ENCODE results near the gene VILL.

Gene VILL

DNA sequence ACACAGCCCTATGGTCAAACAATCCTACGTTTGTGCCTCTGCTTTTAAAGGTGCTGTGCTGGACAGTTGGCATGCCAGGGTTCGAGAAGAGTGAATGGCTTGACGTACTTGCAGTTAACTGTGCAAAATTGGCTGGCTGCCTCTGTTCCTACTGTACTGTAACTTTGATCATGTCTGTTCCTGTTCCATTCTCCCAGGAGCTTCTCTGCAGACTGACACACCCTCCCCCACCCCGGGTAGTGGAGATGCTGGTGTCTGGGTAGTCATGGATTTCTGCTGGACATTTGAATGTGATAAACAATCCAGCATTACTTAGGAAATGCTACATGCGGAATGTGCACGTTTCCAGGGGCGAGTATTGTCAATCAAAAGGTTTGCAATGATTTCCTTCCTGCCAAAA lies 6.5 kb upstream of the VILL start:
- Histone ChIP-seq H2BK120ac (ENCODE audit: low read depth, low read length) (no peak overlapping the region), H2BK15ac (ENCODE audit: low read depth, poor library complexity, severe bottlenecking) (no peak overlapping the region), H3K79me1 (replicated peaks; ENCODE audit: low read length, poor library complexity, severe bottlenecking) (no peaks in the 10 kb centered on the region), H3K9ac (ENCODE audit: low read length) (no peak overlapping the region), H4K8ac (ENCODE audit: low read length) (no peak overlapping the region), H2BK5ac (ENCODE audit: low read depth, low read length, poor library complexity, severe bottlenecking) (no peak overlapping the region), H3K4ac (ENCODE audit: low read depth in 1 of 2, low read length in 2 of 2) (no peak overlapping the region), H3K4me3 (ENCODE audit: insufficient read depth in 1 of 2, low read depth in 1 of 2, low read length in 2 of 2) (no peak overlapping the region), H4K91ac (ENCODE audit: low read length) (no peak overlapping the region), H3K4me1 (ENCODE audit: control insufficient read depth, insufficient read depth, low read depth, low read length) (peaks cover 2% of the 10 kb centered on the region), H3K14ac (ENCODE audit: low read length in 2 of 2) (no peak overlapping the region), H3K9me3 (ENCODE audit: control insufficient read depth, low read length) (no peaks in the 10 kb centered on the region), H2AFZ (ENCODE audit: low read depth, low read length) (no peak overlapping the region), H3K27me3 (ENCODE audit: control insufficient read depth in 1 of 2, insufficient read depth in 1 of 2, low read length in 2 of 2) (no peaks in the 10 kb centered on the region), H2AK5ac (ENCODE audit: low read length, severe bottlenecking) (no peak overlapping the region), H3K4me2 (ENCODE audit: low read length, poor library complexity, severe bottlenecking) (no peak overlapping the region), H3K18ac (ENCODE audit: low read depth in 1 of 2, low read length in 2 of 2) (no peak overlapping the region), H3K36me3 (ENCODE audit: control insufficient read depth in 1 of 2, insufficient read depth in 2 of 2, low read depth in 1 of 2, low read length in 2 of 2) (peaks cover 37 to 41% of the 10 kb centered on the region in 2 experiments), H2BK12ac (ENCODE audit: low read length in 2 of 2) (no peak overlapping the region), H3K27ac (ENCODE audit: low read length, poor library complexity, severe bottlenecking) (no peak overlapping the region), H3K23ac (ENCODE audit: low read length in 2 of 2) (no peak overlapping the region)
- no peak for DNase-seq
- 94% methylated on average over 6 of the region's 7 CpGs for WGBS

GRCh38 chr3:37984596-37984995 lies 6.0 kb upstream of the VILL start:
- no peak overlapping the region for H3K9ac ChIP-seq (ENCODE audit: low read length)
- no peak overlapping the region for H4K91ac ChIP-seq (ENCODE audit: low read length)
- H2BK5ac ChIP-seq (ENCODE audit: low read depth, low read length, poor library complexity, severe bottlenecking), result no peak overlapping the region
- H3K4ac ChIP-seq (ENCODE audit: low read depth in 1 of 2, low read length in 2 of 2), result no peak overlapping the region
- H3K79me1 ChIP-seq (replicated peaks; ENCODE audit: low read length, poor library complexity, severe bottlenecking), result no peaks in the 10 kb centered on the region
- no peak overlapping the region for H3K14ac ChIP-seq (ENCODE audit: low read length in 2 of 2)
- H2BK12ac ChIP-seq (ENCODE audit: low read length in 2 of 2), result no peak overlapping the region
- H3K4me1 ChIP-seq (ENCODE audit: control insufficient read depth, insufficient read depth, low read depth, low read length), result peaks cover 2% of the 10 kb centered on the region
- no peak overlapping the region for H3K4me2 ChIP-seq (ENCODE audit: low read length, poor library complexity, severe bottlenecking)
- no peak overlapping the region for H3K23ac ChIP-seq (ENCODE audit: low read length in 2 of 2)
- H2BK15ac ChIP-seq (ENCODE audit: low read depth, poor library complexity, severe bottlenecking), result no peak overlapping the region
- no peak overlapping the region for H2AK5ac ChIP-seq (ENCODE audit: low read length, severe bottlenecking)
- H3K4me3 ChIP-seq (ENCODE audit: insufficient read depth in 1 of 2, low read depth in 1 of 2, low read length in 2 of 2), result no peak overlapping the region
- H3K36me3 ChIP-seq (ENCODE audit: control insufficient read depth in 1 of 2, insufficient read depth in 2 of 2, low read depth in 1 of 2, low read length in 2 of 2), result peaks cover 37 to 41% of the 10 kb centered on the region in 2 experiments
- no peak overlapping the region for H3K27ac ChIP-seq (ENCODE audit: low read length, poor library complexity, severe bottlenecking)
- H2AFZ ChIP-seq (ENCODE audit: low read depth, low read length), result no peak overlapping the region
- H2BK120ac ChIP-seq (ENCODE audit: low read depth, low read length), result no peak overlapping the region
- H3K27me3 ChIP-seq (ENCODE audit: control insufficient read depth in 1 of 2, insufficient read depth in 1 of 2, low read length in 2 of 2), result no peaks in the 10 kb centered on the region
- DNase-seq, result no peak
- no peaks in the 10 kb centered on the region for H3K9me3 ChIP-seq (ENCODE audit: control insufficient read depth, low read length)
- WGBS, result 94% methylated on average over 7 of the region's 7 CpGs
- no peak overlapping the region for H4K8ac ChIP-seq (ENCODE audit: low read length)
- H3K18ac ChIP-seq (ENCODE audit: low read depth in 1 of 2, low read length in 2 of 2), result no peak overlapping the region

DNA sequence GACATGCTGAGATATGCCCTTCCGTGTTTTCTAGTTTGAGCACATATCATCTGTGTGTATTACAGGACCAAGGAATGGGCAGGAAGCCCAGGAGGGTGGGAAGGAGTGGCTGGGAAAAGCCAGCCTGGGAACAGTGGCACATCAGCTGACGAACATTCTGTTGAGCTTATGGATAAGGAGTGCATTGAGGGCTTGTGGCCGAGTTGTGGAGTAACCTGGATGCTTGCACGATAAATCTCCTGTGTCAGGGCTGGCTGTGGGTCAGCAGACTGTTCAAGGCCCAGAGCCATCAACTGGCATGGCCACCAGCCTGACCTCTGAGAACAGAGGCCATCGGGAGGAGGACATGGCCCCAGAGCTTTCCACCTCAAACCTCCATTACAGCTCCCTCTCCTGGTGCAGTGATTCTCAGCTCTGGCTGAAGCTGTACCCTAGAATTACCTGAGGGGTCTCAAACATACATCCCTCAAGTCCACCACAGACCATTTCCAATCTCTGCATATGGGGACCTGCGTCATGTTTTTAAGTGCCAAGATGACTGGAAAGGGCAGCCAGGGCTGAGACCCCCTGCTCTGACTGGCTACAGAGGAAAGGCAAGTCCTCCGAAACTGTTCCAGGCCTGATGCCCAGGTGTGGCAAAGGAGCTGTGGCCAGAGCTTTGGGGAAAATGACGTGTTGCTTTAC lies 4.8 kb upstream of the VILL start:
- no peak overlapping the region for H4K8ac ChIP-seq (ENCODE audit: low read length)
- H2AK5ac ChIP-seq (ENCODE audit: low read length, severe bottlenecking), result no peak overlapping the region
- peaks cover 4% of the 10 kb centered on the region for H3K4me1 ChIP-seq (ENCODE audit: control insufficient read depth, insufficient read depth, low read depth, low read length)
- peaks cover 0 to 5% of the 10 kb centered on the region in 2 experiments for H3K27me3 ChIP-seq (ENCODE audit: control insufficient read depth in 1 of 2, insufficient read depth in 1 of 2, low read length in 2 of 2)
- H3K14ac ChIP-seq (ENCODE audit: low read length in 2 of 2), result no peak overlapping the region
- no peaks in the 10 kb centered on the region for H3K9me3 ChIP-seq (ENCODE audit: control insufficient read depth, low read length)
- H2BK12ac ChIP-seq (ENCODE audit: low read length in 2 of 2), result no peak overlapping the region
- H3K23ac ChIP-seq (ENCODE audit: low read length in 2 of 2), result no peak overlapping the region
- no peak overlapping the region for H2BK15ac ChIP-seq (ENCODE audit: low read depth, poor library complexity, severe bottlenecking)
- no peak overlapping the region for H3K18ac ChIP-seq (ENCODE audit: low read depth in 1 of 2, low read length in 2 of 2)
- H2AFZ ChIP-seq (ENCODE audit: low read depth, low read length), result no peak overlapping the region
- no peak overlapping the region for H4K91ac ChIP-seq (ENCODE audit: low read length)
- no peak for DNase-seq
- no peak overlapping the region for H3K4me2 ChIP-seq (ENCODE audit: low read length, poor library complexity, severe bottlenecking)
- H3K9ac ChIP-seq (ENCODE audit: low read length), result no peak overlapping the region
- no peak overlapping the region for H3K4ac ChIP-seq (ENCODE audit: low read depth in 1 of 2, low read length in 2 of 2)
- no peak overlapping the region for H2BK120ac ChIP-seq (ENCODE audit: low read depth, low read length)
- H3K27ac ChIP-seq (ENCODE audit: low read length, poor library complexity, severe bottlenecking), result no peak overlapping the region
- H3K36me3 ChIP-seq (ENCODE audit: control insufficient read depth in 1 of 2, insufficient read depth in 2 of 2, low read depth in 1 of 2, low read length in 2 of 2), result peaks cover 31 to 32% of the 10 kb centered on the region in 2 experiments
- no peak overlapping the region for H3K4me3 ChIP-seq (ENCODE audit: insufficient read depth in 1 of 2, low read depth in 1 of 2, low read length in 2 of 2)
- WGBS, result 94% methylated on average over 8 of the region's 8 CpGs
- no peaks in the 10 kb centered on the region for H3K79me1 ChIP-seq (replicated peaks; ENCODE audit: low read length, poor library complexity, severe bottlenecking)
- H2BK5ac ChIP-seq (ENCODE audit: low read depth, low read length, poor library complexity, severe bottlenecking), result no peak overlapping the region

GRCh38 chr3:37986479-37987314 lies 3.9 kb upstream of the VILL start:
- H2BK5ac ChIP-seq (ENCODE audit: low read depth, low read length, poor library complexity, severe bottlenecking), result no peak overlapping the region
- H2BK12ac ChIP-seq (ENCODE audit: low read length in 2 of 2), result peak overlapping the region in 1 of 2 experiments; percentile 14
- H3K14ac ChIP-seq (ENCODE audit: low read length in 2 of 2), result no peak overlapping the region
- H4K91ac ChIP-seq (ENCODE audit: low read length), result no peak overlapping the region
- no peak overlapping the region for H4K8ac ChIP-seq (ENCODE audit: low read length)
- 95% methylated on average over 12 of the region's 12 CpGs for WGBS
- no peak overlapping the region for H3K23ac ChIP-seq (ENCODE audit: low read length in 2 of 2)
- peaks cover 0 to 14% of the 10 kb centered on the region in 2 experiments for H3K27me3 ChIP-seq (ENCODE audit: control insufficient read depth in 1 of 2, insufficient read depth in 1 of 2, low read length in 2 of 2)
- H2AK5ac ChIP-seq (ENCODE audit: low read length, severe bottlenecking), result no peak overlapping the region
- no peak overlapping the region for H3K4me2 ChIP-seq (ENCODE audit: low read length, poor library complexity, severe bottlenecking)
- peaks cover 23 to 27% of the 10 kb centered on the region in 2 experiments for H3K36me3 ChIP-seq (ENCODE audit: control insufficient read depth in 1 of 2, insufficient read depth in 2 of 2, low read depth in 1 of 2, low read length in 2 of 2)
- DNase-seq, result no peak
- H3K79me1 ChIP-seq (replicated peaks; ENCODE audit: low read length, poor library complexity, severe bottlenecking), result no peaks in the 10 kb centered on the region
- no peak overlapping the region for H2BK120ac ChIP-seq (ENCODE audit: low read depth, low read length)
- no peak overlapping the region for H2BK15ac ChIP-seq (ENCODE audit: low read depth, poor library complexity, severe bottlenecking)
- no peak overlapping the region for H3K9ac ChIP-seq (ENCODE audit: low read length)
- no peaks in the 10 kb centered on the region for H3K9me3 ChIP-seq (ENCODE audit: control insufficient read depth, low read length)
- H3K4me3 ChIP-seq (ENCODE audit: insufficient read depth in 1 of 2, low read depth in 1 of 2, low read length in 2 of 2), result no peak overlapping the region
- H3K4me1 ChIP-seq (ENCODE audit: control insufficient read depth, insufficient read depth, low read depth, low read length), result peaks cover 4% of the 10 kb centered on the region
- H2AFZ ChIP-seq (ENCODE audit: low read depth, low read length), result no peak overlapping the region
- H3K27ac ChIP-seq (ENCODE audit: low read length, poor library complexity, severe bottlenecking), result no peak overlapping the region
- H3K4ac ChIP-seq (ENCODE audit: low read depth in 1 of 2, low read length in 2 of 2), result no peak overlapping the region
- no peak overlapping the region for H3K18ac ChIP-seq (ENCODE audit: low read depth in 1 of 2, low read length in 2 of 2)
